NT2/D1 (cell line): ENCODE data around the gene PLAAT3.

Experiments
- DNase-seq: peaks from one replicate; pipeline ENCODE4 v3.0.0-alpha.2; 2011; ENCODE audit warnings: low read depth, low spot score
- H3K27me3 ChIP-seq: 2 replicates; pipeline ENCODE4 v1.6.0; 2011; ENCODE audit warnings: mild to moderate bottlenecking; ENCODE audit not compliant: insufficient read length, insufficient read depth
- H3K36me3 ChIP-seq: 2 replicates; pipeline ENCODE4 v1.6.1; 2011; ENCODE audit warnings: mild to moderate bottlenecking, low read length, mixed read lengths; ENCODE audit not compliant: insufficient read depth, insufficient read length
- H3K4me1 ChIP-seq: 2 replicates; pipeline ENCODE4 v1.5.1; 2011; ENCODE audit not compliant: insufficient read depth, insufficient read length
- H3K4me3 ChIP-seq: 2 replicates; pipeline ENCODE4 v1.5.1; 2011; ENCODE audit warnings: low read depth; ENCODE audit not compliant: insufficient read length
- H3K9ac ChIP-seq: 2 replicates; pipeline ENCODE4 v1.6.0; 2011; ENCODE audit warnings: low read depth; ENCODE audit not compliant: insufficient read length
- H3K9me3 ChIP-seq: 2 replicates; pipeline ENCODE4 v1.5.1; 2011; ENCODE audit warnings: mild to moderate bottlenecking, low read length; ENCODE audit not compliant: insufficient read depth
- SUZ12 ChIP-seq: IDR thresholded peaks from 2 replicates; pipeline ENCODE4 v1.6.1; 2011; ENCODE audit not compliant: insufficient read length, insufficient read depth; ENCODE audit errors: extremely low read depth
- YY1 ChIP-seq: IDR thresholded peaks from 2 replicates; pipeline ENCODE4 v1.6.1; 2011; ENCODE audit not compliant: insufficient read length, insufficient read depth
- ZNF274 ChIP-seq: IDR thresholded peaks from 2 replicates; pipeline ENCODE4 v1.6.1; 2011; ENCODE audit warnings: mild to moderate bottlenecking, low read depth, low read length

PLAAT3 gene

DNA sequence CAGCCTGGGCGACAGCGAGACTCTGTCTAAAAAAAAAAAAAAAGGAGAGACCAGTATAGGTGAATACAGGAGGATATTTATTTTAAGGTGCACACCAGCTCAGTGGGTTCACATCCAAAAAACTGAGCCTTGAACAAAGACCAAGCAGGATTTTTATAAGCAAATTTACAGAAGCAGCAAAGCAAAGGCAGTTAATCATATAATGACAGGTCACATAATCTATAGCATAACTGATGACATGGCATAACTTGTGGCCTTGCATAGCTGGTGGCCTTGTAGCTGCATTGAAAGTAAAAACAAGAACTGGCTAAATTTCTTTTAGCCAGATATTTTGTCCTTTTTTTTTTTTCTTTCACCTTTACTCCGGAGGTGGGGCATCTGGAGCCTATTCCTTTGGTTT lies 2.7 kb upstream of the PLAAT3 start:
- no peaks in the 10 kb centered on the region for H3K4me1 ChIP-seq
- no peak overlapping the region for H3K4me3 ChIP-seq
- no peak for DNase-seq
- TF ChIP-seq ZNF274 (no peak), YY1 (no peak), SUZ12 (no peak)
- no peak overlapping the region for H3K9ac ChIP-seq
- H3K9me3 ChIP-seq: no peaks in the 10 kb centered on the region
- peaks cover 23% of the 10 kb centered on the region for H3K27me3 ChIP-seq
- H3K36me3 ChIP-seq: no peaks in the 10 kb centered on the region

GRCh38 chr11:63613517-63614135 lies 607 bp downstream of the PLAAT3 start:
- Histone ChIP-seq H3K4me1 (peaks cover 8% of the 10 kb centered on the region), H3K9ac (peak overlapping the region; percentile 51), H3K36me3 (no peaks in the 10 kb centered on the region), H3K4me3 (peak overlapping the region; percentile 59), H3K9me3 (no peaks in the 10 kb centered on the region), H3K27me3 (peaks cover 49% of the 10 kb centered on the region)
- TF ChIP-seq ZNF274 (no peak), SUZ12 (no peak)
- no peak for DNase-seq

DNA sequence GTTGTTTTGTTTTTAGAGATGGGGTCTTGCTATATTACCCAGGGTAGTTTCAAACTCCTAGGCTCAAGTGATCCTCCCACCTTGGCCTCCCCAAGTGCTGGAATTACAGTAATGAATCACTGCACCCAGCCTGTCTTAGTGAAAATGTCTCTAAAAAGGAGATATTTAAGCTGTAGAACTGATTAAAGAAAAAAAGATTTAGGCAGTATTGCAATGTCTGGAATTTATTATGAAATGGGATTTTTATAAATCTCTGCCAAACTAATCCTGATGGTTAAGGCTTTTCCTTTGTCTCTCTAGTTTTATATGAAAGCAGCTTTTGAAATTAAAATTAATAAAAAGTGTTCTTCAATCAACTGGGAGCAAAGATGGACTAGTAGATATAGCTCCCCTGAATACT lies 2.1 kb downstream of the PLAAT3 start:
- H3K9ac ChIP-seq: no peak overlapping the region
- peaks cover 49% of the 10 kb centered on the region for H3K27me3 ChIP-seq
- no peak overlapping the region for H3K4me3 ChIP-seq
- no peak for TF ChIP-seq YY1
- TF ChIP-seq ZNF274: no peak
- TF ChIP-seq SUZ12: no peak
- DNase-seq: no peak
- no peaks in the 10 kb centered on the region for H3K9me3 ChIP-seq
- H3K36me3 ChIP-seq: no peaks in the 10 kb centered on the region
- peaks cover 8% of the 10 kb centered on the region for H3K4me1 ChIP-seq

- Histone ChIP-seq H3K9ac (no peak overlapping the region), H3K4me3 (no peak overlapping the region), H3K27me3 (peaks cover 49% of the 10 kb centered on the region), H3K9me3 (no peaks in the 10 kb centered on the region), H3K4me1 (peaks cover 11% of the 10 kb centered on the region), H3K36me3 (no peaks in the 10 kb centered on the region)
- TF ChIP-seq SUZ12 (no peak), YY1 (no peak), ZNF274 (no peak)
- DNase-seq: no peak
These were observed 2.9 kb downstream of the PLAAT3 start for GRCh38 chr11:63611395-63611747.

DNA sequence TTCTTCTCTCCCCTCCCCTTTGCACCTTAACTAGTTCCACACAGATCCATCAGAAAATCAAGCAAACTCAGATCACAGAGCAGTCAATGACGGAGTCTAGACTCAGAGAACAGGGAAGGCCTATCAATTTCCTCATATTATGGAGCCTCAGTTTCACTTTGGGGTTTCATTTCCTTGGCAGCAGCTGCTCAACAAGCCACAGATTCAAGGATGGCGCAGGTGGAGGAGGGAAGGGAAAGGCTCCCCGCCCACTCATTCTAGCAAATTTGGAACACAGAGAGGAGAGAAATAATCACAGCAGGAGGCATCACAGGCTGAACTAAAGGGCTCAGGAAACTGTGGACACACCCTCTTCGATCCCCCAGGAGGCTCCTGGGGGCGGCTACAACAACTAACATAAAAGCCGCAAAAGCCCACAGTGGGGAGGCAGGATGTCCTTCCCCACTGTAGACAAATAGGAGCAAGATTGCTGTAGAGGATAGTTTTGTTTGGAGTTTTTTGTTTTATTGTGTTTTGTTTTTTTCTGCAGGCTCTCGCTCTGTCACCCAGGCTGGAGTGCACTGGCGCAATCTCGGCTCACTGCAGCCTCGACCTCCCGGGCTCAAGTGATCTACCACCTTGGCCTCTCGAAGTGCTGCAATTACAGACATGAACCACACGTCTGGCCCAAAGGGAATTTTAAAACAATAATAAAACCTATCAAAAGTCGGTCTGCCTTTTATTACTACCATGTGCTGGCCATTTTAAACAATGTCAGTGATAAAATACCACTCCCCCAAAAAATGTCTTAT lies 3.4 kb downstream of the PLAAT3 start:
- Histone ChIP-seq H3K36me3 (no peaks in the 10 kb centered on the region), H3K27me3 (peaks cover 49% of the 10 kb centered on the region), H3K9me3 (no peaks in the 10 kb centered on the region), H3K4me3 (no peak overlapping the region), H3K4me1 (peaks cover 11% of the 10 kb centered on the region), H3K9ac (no peak overlapping the region)
- peak; percentile 49 for DNase-seq
- TF ChIP-seq ZNF274 (no peak), SUZ12 (no peak), YY1 (no peak)

DNA sequence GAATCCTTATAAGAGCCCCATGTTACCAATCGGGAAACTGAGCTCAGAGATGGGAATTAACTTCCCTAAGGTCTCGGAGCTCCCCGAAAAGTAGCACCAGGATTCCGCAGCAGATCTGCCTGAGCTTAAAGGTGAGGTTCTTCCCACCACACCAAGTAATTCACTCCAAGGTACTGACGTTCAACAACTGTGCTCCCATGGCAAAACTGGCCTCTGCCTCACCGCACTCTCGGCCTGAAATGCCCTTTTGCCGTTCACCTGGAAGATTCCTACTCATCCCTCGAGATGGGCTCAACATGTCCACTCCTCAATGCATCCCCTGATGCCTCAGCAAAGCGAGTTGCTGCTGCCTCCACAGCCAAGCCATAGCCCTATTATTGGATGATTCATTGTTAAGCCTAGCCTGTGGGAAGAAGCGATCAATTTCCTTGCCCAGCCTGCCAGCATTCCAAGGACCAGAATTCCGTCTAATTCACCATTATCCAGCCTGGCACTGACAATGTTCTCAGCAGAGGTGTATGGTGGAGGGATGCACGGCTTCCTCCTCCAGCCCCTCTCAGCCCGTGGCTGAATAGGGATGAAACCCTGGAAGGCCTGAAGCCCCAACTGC lies 4.2 kb downstream of the PLAAT3 start:
- Histone ChIP-seq H3K9me3 (no peaks in the 10 kb centered on the region), H3K4me3 (no peak overlapping the region), H3K27me3 (peaks cover 49% of the 10 kb centered on the region), H3K36me3 (no peaks in the 10 kb centered on the region), H3K4me1 (peaks cover 11% of the 10 kb centered on the region), H3K9ac (no peak overlapping the region)
- no peak for DNase-seq
- TF ChIP-seq SUZ12 (no peak), ZNF274 (no peak), YY1 (no peak)

DNA sequence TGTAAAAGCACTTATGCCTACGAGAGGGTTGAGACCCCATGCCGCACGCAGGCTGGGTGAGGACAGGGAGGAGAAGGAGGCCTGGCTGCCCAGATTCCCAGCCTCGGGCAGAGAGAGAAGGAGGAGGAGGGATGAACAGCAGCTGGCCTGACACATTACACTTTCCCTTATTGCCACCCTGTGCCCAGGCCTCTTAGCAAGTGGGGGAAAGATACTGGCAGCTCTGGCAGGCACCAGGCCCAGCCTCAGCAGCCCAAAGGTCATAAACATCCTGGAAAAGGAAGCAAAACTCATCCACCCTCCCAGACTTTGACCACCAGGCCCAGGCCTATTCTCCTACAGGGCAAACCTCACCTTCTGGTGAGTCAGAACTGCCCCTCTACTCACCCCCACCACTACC lies 4.7 kb downstream of the PLAAT3 start:
- TF ChIP-seq ZNF274: no peak
- no peak for TF ChIP-seq YY1
- TF ChIP-seq SUZ12: no peak
- no peak overlapping the region for H3K4me3 ChIP-seq
- no peaks in the 10 kb centered on the region for H3K9me3 ChIP-seq
- no peak overlapping the region for H3K9ac ChIP-seq
- H3K27me3 ChIP-seq: peaks cover 49% of the 10 kb centered on the region
- H3K36me3 ChIP-seq: no peaks in the 10 kb centered on the region
- DNase-seq: no peak
- peaks cover 11% of the 10 kb centered on the region for H3K4me1 ChIP-seq
